NB4 (cell line): ENCODE results near the gene GUCY2C.
A peak's percentile ranks its signal among the peaks of the same experiment; 100 is the strongest.

Experiments
- DNase-seq: peaks from one replicate; pipeline ENCODE4 v3.0.0; 2010; ENCODE audit warnings: low read depth
- H3K4me3 ChIP-seq: one replicate; pipeline ENCODE4 v1.5.1; 2011; ENCODE audit warnings: mild to moderate bottlenecking, low read depth, low read length, moderate library complexity
- CTCF ChIP-seq: IDR thresholded peaks from one replicate; pipeline ENCODE4 v1.5.1; 2012; ENCODE audit warnings: low read depth, low read length
- MYC ChIP-seq: IDR thresholded peaks from 2 replicates; pipeline ENCODE4 v1.6.1; 2011; ENCODE audit warnings: low read depth, low read length
- POLR2A ChIP-seq: IDR thresholded peaks from 2 replicates; pipeline ENCODE4 v1.6.1; 2011; ENCODE audit warnings: mild to moderate bottlenecking; ENCODE audit not compliant: insufficient read length; ENCODE audit errors: extremely low read depth
- TF ChIP-seq, protein P1 (sequence below): IDR thresholded peaks from 2 replicates; pipeline ENCODE4 v1.6.1; 2011; ENCODE audit warnings: low read depth, low read length

Gene GUCY2C

GRCh38 chr12:14729586-14729985 lies 33.2 kb upstream of the GUCY2C start:
- no peak overlapping the region for H3K4me3 ChIP-seq
- DNase-seq = no peak
- TF ChIP-seq POLR2A = no peak
- TF ChIP-seq MYC = no peak
- TF ChIP-seq CTCF = no peak
- TF ChIP-seq, protein P1, sequence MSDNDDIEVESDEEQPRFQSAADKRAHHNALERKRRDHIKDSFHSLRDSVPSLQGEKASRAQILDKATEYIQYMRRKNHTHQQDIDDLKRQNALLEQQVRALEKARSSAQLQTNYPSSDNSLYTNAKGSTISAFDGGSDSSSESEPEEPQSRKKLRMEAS = no peak

DNA sequence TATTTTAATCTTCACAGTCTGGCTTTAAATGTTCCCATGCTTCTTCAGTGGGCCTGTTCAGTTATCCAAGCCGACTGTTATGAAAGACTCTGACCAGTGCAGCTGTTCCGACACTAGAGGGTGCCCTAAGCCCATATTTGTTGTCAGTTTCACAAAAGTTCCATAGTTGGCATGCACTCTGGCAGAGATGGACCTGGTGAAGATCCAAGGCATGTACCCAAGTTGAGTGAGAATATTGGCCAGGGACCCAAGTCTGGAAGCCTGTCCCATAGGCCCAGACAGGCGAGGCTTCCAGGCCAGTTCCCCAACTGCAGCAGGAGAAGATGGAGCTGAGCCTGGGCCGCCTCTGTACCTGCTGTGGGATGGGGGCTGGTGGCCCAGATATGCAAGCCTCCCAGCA lies 27.4 kb upstream of the GUCY2C start:
- TF ChIP-seq MYC (no peak), CTCF (peak; percentile 74)
- TF ChIP-seq, protein P1 = peak; percentile 35; the same call in 1 of the 2 replicates
- peak; percentile 66 for DNase-seq
- H3K4me3 ChIP-seq = no peak overlapping the region

- DNase-seq = peak; percentile 59
- TF ChIP-seq, protein P1 = no peak
- TF ChIP-seq CTCF = peak; percentile 48
- TF ChIP-seq POLR2A = no peak
- no peak for TF ChIP-seq MYC
- no peak overlapping the region for H3K4me3 ChIP-seq
These were observed 20.5 kb upstream of the GUCY2C start for GRCh38 chr12:14716848-14717444.

DNA sequence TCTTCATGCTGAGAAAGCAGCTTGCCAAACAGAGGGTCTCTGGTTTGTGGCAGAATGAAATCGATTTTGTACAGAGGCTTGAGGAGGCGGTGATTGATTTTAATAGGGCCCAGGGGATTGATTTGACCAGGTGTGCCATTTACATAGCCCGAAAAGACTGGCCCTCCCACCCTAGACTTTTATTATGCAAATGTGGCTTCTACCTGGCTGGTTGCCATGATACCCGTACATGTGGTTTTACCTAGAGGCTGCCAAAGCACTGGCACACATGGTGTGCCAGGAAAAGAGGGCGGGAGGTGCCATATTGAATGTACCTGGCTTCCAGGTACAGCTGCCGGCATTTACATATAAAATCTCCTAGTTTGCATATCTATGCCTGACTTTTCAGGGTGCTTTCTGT lies 18.0 kb upstream of the GUCY2C start:
- DNase-seq = no peak
- H3K4me3 ChIP-seq = no peak overlapping the region
- TF ChIP-seq CTCF (no peak), POLR2A (no peak)

DNA sequence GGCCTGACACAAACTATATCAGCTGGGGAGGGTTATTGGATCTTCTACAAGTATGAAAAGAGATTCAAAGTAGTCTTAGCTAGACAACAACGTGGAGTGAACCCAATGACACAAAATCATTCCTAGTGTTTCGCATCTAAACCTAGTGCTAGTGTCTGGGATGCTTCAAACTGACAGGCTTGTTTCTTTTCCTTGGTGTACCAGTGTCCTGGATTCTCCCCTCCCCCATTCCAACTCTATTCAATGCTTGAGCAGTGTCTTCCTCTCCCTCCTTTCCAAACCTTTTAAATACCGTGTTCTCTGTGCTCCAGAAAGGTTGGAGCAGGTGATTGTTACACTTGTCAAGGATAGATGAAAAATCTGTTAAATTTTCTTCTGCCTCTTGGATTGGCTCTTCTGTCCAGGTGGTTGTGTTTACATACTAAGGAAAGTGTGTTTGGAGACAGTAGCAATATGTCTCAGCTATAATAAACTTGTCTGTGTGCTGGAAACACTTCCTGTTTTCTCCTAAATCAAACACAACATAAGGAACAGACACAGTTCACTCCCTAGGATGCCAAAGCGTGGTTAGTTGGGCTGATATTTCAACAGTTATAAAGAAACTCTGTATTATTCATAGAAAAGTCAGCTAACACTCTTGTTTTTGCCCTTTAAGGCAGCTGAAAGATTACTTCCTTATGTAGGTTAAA lies 14.4 kb upstream of the GUCY2C start:
- TF ChIP-seq, protein P1 = no peak
- no peak for TF ChIP-seq MYC
- no peak for TF ChIP-seq CTCF
- TF ChIP-seq POLR2A = no peak
- DNase-seq = peak; percentile 41
- no peak overlapping the region for H3K4me3 ChIP-seq
